ENCODE measurements around the gene OTUB2.
"Not testable (repeated sequence)": the region's sequence is repeated elsewhere in the genome, so short reads cannot be mapped to it uniquely, and the experiment has no call there.

Gene OTUB2

GRCh38 chr14:94058128-94058673 lies 32.1 kb downstream of the OTUB2 start:
- ATAC-seq = no peak
- DNase-seq = no peak

GRCh38 chr14:94058674-94059138 lies 32.6 kb downstream of the OTUB2 start:
- DNase-seq = no peak

GRCh38 chr14:94059998-94060397 lies 33.9 kb downstream of the OTUB2 start:
- ATAC-seq = no peak
- DNase-seq = no peak

More at GRCh38 chr14:94058674-94059138, 32.6 kb downstream of the OTUB2 start:
- ATAC-seq = no peak

- ATAC-seq (no peak), DNase-seq (no peak)
Observed at GRCh38 chr14:94062344-94062940, 36.3 kb downstream of the OTUB2 start.

- DNase-seq = no peak
- no peak for ATAC-seq
Observed at GRCh38 chr14:94066089-94066676, 40.0 kb downstream of the OTUB2 start.

GRCh38 chr14:94072076-94072475 lies 45.9 kb downstream of the OTUB2 start:
- not testable (repeated sequence) for DNase-seq, ATAC-seq

- no peak for DNase-seq
- no peak for ATAC-seq
Observed at GRCh38 chr14:94074534-94074933, 48.4 kb downstream of the OTUB2 start.

GRCh38 chr14:94075008-94075407 lies 48.9 kb downstream of the OTUB2 start:
- ATAC-seq (no peak), DNase-seq (no peak)

GRCh38 chr14:94077111-94077821 lies 51.1 kb downstream of the OTUB2 start:
- ATAC-seq = no peak
- no peak for DNase-seq

- DNase-seq (no peak), ATAC-seq (no peak)
Observed at GRCh38 chr14:94077823-94078222, 51.7 kb downstream of the OTUB2 start.

GRCh38 chr14:94079891-94080620 lies 53.9 kb downstream of the OTUB2 start:
- ATAC-seq = no peak
- DNase-seq = peak; percentile 11

- DNase-seq = peak; percentile 96
- peak; percentile 98 for ATAC-seq
Observed at GRCh38 chr14:94080621-94081385, 54.7 kb downstream of the OTUB2 start, which contains the start of the genes DDX24 and IFI27L1. TSS of gene DDX24 (minus strand) at chr14:94081202. CDS start at chr14:94079742, 1,460 bp downstream. TSS of gene IFI27L1 (plus strand) at chr14:94081310. CDS start at chr14:94096938, 15,628 bp downstream.

- DNase-seq (no peak), ATAC-seq (peak; percentile 4)
Observed at GRCh38 chr14:94081386-94081820, 55.3 kb downstream of the OTUB2 start.

GRCh38 chr14:94087891-94088290 lies 61.8 kb downstream of the OTUB2 start:
- DNase-seq = no peak
- ATAC-seq = no peak

- DNase-seq (no peak), ATAC-seq (no peak)
Observed at GRCh38 chr14:94088516-94088915, 62.4 kb downstream of the OTUB2 start.

GRCh38 chr14:94089479-94089878 lies 63.3 kb downstream of the OTUB2 start:
- no peak for DNase-seq
- ATAC-seq = no peak

GRCh38 chr14:94093418-94093817 lies 67.3 kb downstream of the OTUB2 start:
- ATAC-seq = no peak
- no peak for DNase-seq

- ATAC-seq (no peak), DNase-seq (no peak)
Observed at GRCh38 chr14:94097091-94097490, 71.0 kb downstream of the OTUB2 start.
